Kidney glomerular epithelial cell (primary cell): ENCODE measurements around the gene ANKS1A.

Experiments
- DNase-seq: peaks from one replicate; lab custom pipeline; 2025; lab: John Stamatoyannopoulos, UW

Gene ANKS1A

DNA sequence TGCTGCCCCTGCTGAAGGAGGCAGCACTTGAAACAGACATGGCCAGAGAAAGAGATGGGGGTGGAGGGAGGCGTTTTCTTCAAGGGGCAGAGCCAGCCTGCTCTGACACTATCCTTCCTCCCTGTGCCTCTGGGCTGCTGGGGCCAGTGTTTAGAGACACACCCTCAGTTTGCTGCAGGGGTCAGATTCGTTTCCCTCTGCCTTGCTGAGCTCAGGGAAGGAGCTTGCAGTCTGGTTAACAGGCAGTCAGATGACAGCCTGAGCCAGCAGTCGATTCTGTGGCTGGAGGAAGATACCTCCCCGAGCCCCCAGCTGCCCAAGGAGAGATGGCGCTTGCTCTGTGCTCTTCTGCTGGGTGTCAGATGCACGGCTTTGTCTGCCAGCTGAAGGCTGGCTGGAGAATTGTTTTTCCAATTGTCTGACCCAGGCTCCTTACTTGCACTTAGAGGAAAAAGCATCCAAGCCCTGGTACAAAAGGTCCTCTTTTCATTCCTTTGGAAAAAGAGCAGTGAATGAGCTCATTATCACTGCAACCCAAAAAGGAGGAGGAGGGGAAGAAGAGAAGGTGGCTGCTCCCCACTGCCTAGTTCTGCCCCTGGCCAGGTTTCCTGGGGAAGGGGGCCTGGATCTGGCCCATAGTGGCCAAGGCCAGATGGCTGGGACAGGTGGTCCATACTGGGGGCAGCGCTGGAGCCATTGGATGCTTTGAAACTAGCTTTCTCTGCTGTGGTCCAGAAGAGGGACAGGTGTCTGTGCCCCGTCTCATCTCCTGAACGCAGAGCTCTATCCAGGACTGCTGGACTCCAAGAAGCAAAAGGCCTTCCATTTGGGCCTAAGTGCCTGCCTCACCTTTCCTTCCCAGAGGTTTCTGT is 163.9 kb downstream of the ANKS1A start:
- no peak for DNase-seq

- no peak for DNase-seq
Observed at GRCh38 chr6:35053701-35054100, 164.6 kb downstream of the ANKS1A start.

DNA sequence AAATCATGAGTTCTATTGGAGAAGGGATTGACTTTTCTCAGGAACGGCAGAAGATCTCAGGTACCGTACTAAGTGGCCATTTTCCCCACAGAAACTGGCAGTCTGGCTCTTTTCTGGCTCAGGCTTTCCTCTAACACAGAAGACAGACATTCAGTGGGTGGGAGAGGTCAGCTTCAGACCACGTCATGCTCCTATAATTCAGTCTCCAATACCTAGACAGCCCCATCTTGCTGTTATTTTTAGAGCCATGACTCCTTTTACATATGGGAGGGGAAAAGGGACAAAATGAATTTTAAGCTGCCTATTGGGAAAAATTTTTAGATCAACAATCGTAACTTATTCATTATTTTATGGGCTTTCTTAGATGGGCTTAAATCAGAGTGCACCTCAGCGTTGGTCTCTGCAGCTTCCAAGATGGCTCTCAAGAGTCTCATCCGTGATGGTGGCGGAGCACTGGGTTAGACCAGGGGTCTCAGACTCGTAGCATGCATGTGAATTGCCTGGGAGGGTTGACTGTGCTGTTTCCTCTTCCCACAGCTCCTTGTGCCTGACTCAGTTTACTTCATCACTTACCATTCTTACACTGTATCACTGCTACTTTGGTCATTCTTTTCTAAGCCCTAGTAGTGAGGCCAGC is 165.2 kb downstream of the ANKS1A start:
- no peak for DNase-seq

DNA sequence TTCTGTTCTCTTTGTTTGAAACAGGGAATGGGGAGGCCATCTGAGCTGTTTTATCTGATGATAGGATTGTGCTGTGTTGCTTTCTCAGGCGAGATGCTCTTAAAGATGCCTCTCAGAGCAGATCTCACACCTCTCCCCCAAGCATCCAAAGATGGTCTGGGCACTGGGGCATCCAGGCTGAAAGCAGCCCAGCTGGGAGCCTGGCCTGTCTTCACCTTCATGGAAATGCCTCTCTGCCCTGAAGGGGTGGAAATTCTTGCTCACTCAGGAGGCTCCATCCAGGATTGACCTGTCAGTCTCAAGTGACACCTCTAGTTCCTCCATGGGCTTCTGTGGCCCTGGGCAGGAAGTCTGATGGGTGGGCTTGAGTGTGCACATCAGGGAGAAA is 165.7 kb downstream of the ANKS1A start:
- no peak for DNase-seq

DNA sequence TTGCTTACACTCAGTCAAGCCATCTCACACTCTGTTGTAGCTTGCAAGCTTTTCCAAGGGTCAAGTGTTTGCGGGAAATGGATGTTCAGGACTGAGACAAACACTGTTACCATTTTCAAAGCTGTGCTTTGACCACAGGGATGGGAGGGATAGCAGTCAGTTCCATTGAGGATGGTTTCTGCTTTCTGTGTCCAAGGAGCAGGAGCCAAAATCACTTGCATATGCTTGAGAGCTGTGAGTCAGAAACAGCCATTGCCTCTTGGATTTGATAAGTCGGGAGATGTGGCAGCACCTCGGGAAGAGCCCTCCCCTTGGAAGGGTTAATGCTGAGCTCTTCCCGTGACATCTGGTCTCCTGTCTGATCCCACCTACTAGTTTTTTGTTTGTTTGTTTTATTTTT is 166.8 kb downstream of the ANKS1A start:
- DNase-seq = no peak

DNA sequence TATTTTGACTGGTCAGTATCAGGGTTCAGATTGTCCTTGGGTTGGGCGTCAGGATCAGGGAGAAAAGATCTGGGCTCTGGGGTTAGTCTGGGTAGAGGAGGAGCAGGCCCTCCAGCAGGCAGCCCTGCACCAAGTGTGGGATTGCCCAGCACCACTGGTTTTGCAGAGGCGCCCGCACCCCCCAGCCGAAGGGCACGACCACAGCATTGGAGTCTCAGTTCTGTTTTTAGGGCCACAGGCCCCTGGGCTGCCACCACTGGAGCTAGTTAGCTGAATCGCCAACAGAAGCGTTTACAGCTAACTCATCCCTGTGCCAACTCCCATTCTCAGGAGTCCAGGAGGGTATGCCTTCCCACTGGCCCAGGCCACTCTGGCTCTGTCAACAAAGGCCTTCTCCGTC is 167.9 kb downstream of the ANKS1A start:
- DNase-seq = no peak

GRCh38 chr6:35057449-35058357 is 168.6 kb downstream of the ANKS1A start:
- DNase-seq = no peak

DNA sequence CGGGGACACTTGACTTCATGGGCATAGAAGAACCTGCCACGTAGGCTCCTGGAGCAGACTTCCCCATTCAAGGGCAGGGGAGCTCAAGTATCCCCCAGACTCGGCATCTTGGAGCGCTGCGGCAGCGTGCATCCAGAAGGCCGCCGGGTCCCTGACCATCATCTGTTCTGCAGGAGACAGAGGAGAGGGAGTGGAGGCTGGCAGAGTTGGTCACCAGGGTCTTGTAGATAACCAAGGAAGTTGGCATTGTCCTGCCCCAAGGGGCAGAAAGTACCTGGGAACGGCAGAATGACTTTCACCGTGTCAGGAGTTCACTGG is 169.3 kb downstream of the ANKS1A start:
- DNase-seq = no peak

GRCh38 chr6:35058865-35059522 is 169.9 kb downstream of the ANKS1A start:
- DNase-seq = no peak

DNA sequence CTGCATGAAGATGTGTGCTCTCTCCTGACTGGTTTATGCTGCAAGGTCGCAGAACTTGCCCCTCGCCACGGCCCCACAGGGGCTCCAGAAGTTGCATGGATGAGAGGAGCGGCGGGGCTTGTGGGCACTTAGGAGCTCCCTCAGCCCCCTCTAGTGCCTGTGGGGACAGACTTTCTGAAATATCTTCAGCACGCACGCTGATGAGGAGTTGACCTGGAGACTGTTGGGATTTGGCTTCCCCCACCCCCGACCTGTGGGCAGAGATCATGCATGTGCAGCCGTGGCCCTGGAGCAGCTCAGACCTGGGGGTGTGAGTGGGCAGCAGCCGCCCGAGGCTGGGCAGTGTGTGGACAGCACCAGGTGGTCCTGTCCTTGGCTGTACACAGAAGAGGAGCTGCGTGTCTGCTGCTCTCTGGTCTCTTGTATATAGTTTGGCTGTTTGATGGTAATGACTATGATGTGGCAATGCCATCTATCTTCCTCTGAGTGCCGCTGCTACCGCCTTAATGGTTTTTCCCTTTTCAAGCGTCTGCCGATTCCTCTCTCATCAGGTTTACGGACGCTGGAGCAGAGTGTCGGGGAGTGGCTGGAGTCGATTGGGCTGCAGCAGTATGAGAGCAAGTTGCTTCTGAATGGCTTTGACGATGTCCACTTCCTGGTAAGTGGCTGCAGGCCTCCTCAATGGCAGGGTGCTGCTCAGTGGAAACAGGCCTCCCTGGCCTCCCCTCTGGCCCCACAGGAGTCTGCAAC is 170.7 kb downstream of the ANKS1A start:
- no peak for DNase-seq

- DNase-seq = no peak
Observed at GRCh38 chr6:35061102-35061615, 172.1 kb downstream of the ANKS1A start.

DNA sequence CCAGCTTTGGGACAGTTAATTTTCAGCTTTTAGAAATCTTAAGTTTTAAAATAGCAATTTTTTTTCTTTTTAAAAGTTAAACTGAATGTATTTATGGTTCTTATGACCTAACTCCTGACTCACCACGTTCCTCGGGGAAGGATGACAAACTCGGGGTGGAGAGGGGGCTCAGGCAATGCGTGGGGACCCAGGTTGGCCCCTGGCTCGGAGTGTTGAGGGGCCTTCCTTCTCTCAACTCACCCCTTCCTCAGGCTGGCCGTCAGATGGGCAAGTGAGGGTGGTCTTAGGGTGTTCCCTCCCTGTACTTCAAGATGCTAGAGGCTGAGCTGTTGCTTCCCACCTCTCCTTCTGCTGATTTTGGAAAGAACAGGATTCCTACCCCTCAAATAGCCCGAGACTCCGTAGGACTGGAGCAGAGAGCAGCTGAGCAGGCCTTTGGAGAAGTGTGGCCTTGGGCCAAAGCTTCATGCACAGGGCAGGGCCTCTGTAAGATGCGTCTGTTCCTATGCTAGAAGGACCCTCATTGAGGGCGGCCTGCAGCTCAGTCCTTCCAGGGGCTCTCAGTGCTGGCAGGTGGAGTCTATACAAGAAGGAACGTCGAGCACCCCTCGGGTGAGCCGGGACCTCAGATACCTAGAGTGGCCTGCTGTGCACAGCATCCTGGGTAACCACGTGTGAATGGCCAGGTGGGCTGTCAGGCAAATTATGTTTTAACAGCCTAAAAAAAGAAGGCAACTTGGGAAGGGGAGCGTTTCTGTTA is 172.8 kb downstream of the ANKS1A start:
- DNase-seq = no peak

DNA sequence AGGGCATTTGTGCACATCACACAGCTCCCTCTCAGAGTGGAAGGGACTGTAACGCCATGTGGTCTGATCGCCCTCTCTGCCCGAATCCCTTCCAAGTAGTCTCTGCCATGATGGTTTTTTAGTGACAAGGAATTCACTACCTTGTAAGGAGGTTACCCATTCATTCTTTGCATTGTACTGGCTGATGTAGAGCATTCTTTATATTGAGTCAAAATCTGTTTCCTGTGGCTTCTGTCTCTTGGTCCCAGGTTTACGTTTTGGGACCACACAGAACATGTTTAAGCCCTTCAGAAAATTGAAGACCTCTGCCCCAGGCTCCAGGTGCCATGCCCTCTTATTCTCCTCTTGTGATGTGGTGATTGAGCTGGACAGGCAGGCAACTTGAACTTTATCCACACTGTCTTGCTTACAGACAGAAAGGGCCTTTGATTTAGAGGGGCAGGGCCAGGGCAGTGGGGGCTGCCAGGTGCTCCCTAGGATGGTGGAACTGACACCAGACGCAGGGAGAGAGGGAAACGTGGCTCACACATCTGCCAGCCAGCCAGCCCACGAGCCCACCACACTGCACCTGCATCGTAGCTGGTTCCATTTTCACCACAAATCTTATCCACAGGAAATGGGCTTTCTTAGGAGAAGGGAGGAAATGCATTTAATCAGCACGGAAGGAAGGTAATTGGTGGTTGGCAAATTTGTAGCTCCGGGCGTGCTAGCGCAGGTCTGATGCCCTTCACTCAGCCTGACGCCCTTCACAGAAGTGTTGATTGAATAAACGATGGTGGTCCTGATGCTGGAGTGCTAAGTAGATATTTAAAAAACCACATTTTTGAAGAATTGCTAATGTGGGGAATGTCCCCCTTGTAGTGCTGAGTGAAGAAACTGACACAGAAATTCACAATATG is 173.9 kb downstream of the ANKS1A start:
- DNase-seq = no peak

DNA sequence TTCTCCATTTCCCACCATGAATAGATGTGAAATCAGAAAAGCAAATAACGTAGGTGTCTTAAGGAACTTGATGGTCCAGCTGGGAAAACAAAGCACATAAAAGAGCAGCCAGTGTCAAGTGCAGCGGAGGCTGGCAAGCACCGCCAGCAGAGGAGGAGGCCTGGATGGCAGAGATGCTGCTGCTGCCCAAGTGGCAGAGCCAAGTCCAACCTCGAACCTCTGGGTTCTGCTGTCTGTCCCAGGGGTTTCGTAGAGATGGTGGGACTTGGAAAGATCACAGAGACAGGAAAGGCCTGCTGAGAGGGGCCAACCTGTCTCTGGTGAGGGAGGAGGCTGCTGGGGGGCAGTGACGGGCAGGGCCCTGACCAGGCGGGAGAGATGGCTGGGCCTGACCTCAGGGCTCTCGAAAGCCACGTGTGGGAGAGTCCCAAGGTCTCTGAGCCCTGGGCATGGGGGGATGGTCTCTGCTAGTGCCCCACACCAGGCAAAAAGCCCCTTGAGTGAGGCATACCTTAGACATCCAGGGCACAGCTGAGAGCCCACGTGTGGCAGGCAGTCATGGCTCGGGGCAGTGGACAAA is 174.7 kb downstream of the ANKS1A start:
- no peak for DNase-seq

DNA sequence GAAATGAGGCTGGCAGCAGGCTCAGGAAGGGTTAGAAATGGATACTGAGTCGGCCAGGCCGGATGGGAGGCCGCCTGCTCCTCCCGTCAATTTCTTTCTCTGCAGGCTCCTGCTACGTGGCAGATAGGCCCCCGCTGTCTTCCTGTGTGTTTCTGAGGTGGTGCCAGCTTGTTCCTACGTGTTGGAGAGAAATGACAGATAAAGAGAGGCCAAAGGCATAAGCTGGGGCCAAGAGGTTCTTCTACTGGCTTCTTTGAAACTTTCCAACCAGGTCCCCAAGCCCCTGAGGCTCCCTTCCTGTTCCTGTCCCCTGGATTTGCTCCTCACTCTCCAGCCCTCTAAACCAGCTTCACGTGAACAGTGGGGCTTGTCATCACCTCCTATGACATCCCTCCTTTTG is 175.2 kb downstream of the ANKS1A start:
- no peak for DNase-seq

GRCh38 chr6:35064757-35065440 is 175.8 kb downstream of the ANKS1A start:
- DNase-seq = no peak

DNA sequence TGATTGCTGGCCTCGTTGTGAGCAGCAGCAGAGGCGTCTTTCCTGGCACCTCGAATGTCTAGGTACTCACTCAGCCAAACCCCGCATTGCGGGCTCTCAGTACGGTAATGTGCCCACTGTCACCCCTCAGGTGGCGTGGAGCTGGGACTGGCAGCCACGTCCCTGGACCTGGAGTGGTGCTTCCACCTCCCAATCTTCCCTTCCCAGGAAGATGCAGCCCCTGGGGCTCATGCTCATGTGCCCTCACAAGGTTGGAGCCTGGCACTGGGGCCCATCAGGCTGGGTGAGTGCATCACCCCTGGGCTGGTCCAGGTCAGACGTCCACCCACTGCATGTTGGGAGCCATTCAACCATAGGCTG is 176.4 kb downstream of the ANKS1A start:
- DNase-seq = no peak

DNA sequence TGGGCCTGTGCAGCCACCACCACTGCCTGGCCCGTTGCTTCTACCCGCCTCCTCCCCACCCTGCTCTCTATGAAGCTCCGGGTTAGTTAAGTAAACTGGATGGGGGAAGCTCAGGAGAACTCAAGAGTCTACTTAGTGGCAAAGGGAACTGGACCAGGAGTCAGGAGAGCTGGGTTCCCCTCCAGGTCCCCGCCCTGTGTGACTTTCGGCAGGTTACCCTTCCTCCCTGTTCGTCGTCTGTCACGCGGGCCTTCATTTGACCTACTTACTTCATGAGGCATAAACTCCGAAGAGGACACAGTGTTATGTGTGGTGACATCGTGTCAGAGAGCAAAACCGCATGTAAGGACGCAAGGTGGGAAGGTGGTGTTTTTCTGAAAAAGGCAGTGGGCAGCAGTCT is 176.8 kb downstream of the ANKS1A start:
- no peak for DNase-seq

DNA sequence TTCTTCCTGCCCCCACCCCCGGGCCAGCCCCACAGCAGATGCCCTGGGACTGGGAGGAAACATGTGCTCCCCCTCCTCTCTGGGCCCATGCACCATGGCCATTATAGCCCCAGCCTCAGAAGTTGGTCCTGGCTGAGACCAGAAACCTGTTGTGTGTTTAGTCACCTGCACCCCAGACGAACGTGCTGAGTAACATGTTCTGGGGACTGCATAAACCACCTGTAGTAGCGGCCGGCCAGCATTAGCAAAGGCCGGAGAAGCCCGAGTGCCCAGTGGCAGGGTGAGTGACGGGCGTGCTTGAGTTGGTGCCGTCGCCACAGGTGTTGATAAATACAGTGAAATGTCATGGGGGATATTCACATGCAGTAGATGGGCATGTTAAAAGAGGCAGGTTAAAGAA is 178.2 kb downstream of the ANKS1A start:
- no peak for DNase-seq
